ENCODE measurements around the gene MBNL3.

GRCh38 chrX:132336172-132336571 is 152.7 kb downstream of the MBNL3 start:
- TF ChIP-seq, protein P1, sequence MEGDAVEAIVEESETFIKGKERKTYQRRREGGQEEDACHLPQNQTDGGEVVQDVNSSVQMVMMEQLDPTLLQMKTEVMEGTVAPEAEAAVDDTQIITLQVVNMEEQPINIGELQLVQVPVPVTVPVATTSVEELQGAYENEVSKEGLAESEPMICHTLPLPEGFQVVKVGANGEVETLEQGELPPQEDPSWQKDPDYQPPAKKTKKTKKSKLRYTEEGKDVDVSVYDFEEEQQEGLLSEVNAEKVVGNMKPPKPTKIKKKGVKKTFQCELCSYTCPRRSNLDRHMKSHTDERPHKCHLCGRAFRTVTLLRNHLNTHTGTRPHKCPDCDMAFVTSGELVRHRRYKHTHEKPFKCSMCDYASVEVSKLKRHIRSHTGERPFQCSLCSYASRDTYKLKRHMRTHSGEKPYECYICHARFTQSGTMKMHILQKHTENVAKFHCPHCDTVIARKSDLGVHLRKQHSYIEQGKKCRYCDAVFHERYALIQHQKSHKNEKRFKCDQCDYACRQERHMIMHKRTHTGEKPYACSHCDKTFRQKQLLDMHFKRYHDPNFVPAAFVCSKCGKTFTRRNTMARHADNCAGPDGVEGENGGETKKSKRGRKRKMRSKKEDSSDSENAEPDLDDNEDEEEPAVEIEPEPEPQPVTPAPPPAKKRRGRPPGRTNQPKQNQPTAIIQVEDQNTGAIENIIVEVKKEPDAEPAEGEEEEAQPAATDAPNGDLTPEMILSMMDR (IDR thresholded peaks at IDR 0.05): no peak
- no peak for TF ChIP-seq POLR2AphosphoS5 (IDR thresholded peaks at IDR 0.05; ENCODE audit: low read depth, low read length)
- TF ChIP-seq, protein P2, sequence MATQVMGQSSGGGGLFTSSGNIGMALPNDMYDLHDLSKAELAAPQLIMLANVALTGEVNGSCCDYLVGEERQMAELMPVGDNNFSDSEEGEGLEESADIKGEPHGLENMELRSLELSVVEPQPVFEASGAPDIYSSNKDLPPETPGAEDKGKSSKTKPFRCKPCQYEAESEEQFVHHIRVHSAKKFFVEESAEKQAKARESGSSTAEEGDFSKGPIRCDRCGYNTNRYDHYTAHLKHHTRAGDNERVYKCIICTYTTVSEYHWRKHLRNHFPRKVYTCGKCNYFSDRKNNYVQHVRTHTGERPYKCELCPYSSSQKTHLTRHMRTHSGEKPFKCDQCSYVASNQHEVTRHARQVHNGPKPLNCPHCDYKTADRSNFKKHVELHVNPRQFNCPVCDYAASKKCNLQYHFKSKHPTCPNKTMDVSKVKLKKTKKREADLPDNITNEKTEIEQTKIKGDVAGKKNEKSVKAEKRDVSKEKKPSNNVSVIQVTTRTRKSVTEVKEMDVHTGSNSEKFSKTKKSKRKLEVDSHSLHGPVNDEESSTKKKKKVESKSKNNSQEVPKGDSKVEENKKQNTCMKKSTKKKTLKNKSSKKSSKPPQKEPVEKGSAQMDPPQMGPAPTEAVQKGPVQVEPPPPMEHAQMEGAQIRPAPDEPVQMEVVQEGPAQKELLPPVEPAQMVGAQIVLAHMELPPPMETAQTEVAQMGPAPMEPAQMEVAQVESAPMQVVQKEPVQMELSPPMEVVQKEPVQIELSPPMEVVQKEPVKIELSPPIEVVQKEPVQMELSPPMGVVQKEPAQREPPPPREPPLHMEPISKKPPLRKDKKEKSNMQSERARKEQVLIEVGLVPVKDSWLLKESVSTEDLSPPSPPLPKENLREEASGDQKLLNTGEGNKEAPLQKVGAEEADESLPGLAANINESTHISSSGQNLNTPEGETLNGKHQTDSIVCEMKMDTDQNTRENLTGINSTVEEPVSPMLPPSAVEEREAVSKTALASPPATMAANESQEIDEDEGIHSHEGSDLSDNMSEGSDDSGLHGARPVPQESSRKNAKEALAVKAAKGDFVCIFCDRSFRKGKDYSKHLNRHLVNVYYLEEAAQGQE (IDR thresholded peaks at IDR 0.05; ENCODE audit: insufficient read depth in 1 of 2, low read depth in 2 of 2, low read length in 1 of 2): no peak
- TF ChIP-seq SIN3A (IDR thresholded peaks at IDR 0.05; ENCODE audit: borderline replicate concordance, insufficient read depth, low read depth, low read length): no peak
